GM19395 (cell line): ENCODE data around the gene FAM185A.
"Not testable (repeated sequence)": the region's sequence is repeated elsewhere in the genome, so short reads cannot be mapped to it uniquely, and the experiment has no call there.

Experiments
- ATAC-seq: cut with Tn5 transposase; IDR thresholded peaks from one replicate; pipeline ENCODE4 v1.9.1; 2021; ENCODE audit warnings: mild to moderate bottlenecking, moderate library complexity; ENCODE audit not compliant: unreplicated experiment

The FAM185A gene

DNA sequence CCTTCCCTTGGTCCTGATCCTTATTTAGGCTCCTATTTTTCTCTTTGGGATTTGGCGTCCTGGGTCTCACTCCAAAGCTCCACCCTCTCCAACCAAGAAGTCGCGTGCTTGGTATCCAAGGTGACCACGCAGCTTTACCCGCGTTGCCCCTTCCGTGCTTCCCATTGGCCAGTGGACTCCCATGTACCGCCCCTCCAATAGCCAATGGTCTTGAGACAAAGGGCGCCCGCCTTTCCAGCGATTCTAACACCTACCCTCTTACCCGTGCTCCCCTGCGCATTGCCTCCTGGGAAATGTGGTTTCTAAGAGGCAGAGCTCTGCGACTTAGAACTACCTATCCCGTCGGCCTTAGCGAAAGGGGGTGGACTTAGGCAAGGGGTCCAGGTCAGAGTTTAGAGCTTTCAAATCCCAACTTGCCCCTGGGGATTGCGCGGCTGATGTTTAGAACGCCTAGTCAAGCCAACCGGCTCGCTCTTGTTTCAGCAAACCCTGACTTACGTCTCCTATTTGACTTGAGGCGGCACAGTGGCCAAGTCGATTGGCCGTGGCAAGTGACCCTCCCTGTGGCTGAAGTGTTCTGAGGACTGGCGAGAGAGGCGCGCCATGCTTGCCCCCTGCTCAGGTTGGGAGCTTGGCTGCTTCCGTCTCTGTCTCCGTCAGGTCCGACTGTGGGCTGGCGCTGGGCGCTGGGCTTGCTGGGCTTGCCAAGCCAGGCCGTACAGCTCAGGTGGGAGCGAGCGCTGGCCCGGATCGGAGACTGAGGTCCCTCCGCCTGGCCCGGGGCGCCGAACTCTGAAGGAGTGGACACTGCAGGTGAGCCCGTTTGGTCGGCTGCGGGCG is at the start of gene FAM185A:
Gene FAM185A, plus strand, starts transcription at position 395 of the 840 bp plus-strand sequence. Its CDS starts 209 bp downstream, at position 604.
- ATAC-seq = peak; percentile 98

- ATAC-seq = peak; percentile 79
These were observed 35.6 kb upstream of the FAM185A start for GRCh38 chr7:102713011-102713690.

GRCh38 chr7:102713691-102714080 is 35.1 kb upstream of the FAM185A start:
- ATAC-seq = peak; percentile 82

DNA sequence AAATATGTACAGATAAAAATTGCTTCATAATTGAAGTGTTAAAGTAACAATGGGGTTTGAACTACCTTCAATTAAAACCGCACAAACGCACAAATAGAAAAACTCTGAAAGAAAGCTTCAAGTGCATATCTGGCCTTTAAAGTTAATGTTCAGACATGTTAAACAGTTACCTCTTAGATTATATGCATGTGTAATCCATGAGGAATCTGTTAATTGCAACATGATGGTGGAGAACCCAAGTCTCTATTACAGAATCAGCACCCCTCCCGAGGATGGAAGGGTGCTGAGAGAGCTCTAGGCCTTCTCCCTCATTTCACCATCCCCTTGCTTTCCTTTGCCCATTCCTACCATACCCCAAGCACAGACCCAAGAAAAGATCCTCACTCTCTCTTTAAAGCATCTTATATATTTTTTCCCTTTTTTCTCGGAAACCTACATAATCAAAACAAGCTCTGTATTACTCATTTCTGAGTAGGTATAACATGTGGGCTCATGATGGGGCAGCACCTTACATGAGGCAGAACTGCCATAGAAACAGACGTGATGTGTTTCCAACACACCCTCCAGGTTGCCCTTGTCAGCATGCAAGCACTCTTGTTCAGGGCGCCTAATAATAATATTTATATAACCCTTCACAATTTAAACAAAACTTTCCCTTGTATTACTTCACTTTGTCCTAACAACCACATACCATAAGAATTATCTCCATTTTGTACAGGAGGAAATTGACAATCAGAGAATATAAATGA is 33.9 kb upstream of the FAM185A start:
- not testable (repeated sequence) for ATAC-seq

DNA sequence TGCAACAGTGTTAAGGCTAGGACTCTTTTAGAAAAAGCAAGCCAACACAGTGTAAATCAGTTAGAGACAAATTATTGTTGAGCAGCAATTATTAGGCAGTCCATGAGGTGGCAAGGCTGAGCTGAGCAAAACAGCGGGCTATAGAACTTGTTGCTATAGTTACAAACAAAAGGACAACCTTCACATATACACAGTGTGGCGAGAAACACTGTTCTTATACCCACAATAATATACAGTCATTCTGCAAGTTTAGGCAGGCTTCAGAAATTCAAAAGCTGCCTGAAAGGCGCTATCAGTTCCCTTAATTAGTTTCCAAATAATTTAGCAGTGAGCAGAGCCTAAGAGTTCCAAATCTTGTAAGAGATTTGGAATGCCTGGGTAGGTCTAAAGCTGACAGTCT is 33.1 kb upstream of the FAM185A start:
- ATAC-seq = peak; percentile 46

DNA sequence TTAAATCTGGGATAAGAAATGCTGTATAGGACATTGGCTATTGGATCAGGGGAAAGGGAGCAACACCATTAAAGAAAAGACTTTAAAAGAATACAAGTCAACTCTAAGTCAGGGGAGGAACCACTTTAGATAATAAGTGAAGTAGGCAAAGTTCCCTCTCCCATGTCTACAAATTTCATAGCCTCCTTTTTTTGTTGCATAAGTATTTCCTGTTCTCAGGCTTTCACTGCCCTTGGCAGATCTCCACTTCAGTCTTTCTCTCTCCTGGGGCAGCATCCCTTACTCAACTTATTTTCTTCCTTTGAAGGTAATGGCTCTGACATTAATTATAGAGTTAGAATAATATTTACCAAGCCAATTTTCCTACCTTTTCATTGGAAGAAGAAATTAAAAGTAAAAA is 30.3 kb upstream of the FAM185A start:
- not testable (repeated sequence) for ATAC-seq

DNA sequence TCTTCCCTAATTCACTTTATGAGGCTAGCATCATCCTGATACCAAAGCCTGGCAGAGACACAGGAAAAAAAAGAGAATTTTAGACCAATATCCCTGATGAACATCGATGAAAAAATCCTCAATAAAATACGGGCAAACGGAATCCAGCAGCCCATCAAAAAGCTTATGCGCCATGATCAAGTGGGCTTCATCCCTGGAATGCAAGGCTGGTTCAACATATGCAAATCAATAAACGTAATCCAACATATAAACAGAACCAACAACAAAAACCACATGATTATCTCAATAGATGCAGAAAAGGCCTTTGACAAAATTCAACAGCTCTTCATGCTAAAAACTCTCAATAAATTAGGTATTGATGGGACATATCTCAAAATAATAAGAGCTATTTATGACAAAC is 22.6 kb upstream of the FAM185A start:
- not testable (repeated sequence) for ATAC-seq

DNA sequence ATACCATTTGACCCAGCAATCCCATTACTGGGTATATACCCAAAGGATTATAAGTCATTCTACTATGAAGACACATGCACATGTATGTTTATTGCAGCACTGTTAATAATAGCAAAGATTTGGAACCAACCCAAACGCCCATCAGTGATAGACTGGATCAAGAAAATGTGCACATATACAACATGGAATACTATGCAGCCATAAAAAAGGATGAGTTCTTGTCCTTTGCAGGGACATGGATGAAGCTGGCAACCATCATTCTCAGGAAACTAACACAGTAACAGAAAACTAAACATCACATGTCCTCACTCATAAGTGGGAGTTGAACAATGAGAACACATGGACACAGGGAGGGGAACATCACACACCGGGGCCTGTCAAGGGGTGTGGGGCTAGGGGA is 19.1 kb upstream of the FAM185A start:
- ATAC-seq = not testable (repeated sequence)

- ATAC-seq = not testable (repeated sequence)
These were observed 18.4 kb upstream of the FAM185A start for GRCh38 chr7:102730431-102730830.

DNA sequence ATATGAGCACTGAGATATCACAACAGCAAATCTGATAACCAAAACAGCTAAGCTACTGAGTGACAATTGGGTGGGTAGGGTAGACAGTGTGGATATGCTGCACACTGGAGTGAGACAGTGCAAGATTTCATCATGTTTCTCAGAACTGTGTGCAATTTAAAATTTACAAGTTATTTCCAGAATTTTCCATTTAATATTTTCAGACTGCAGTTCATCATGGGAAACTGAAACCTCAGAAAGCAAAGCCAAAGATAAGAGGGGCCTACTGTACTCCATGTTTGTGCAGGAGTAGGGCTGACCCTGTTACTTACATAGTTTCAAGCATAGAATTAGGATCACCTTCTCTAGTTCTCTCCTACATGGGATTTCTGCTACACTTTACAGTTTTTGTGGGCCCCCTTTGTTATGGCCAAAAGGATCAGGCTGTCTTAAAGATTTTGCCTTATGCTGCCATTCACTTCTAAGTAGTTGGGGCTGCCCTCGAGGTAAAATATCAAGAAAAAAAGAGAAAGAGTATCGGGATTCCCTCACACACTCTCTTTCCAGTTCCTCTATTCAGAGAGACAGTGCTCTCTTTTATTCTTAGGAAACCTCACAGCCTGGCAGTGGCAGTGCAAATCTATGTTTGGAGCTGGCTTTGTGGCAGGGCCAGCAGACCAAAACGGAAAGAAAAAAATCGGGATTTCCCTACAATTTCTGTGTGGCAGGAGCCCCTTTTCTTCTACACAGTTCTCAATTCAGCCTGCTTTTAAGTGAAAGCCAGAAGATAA is 6.6 kb upstream of the FAM185A start:
- not testable (repeated sequence) for ATAC-seq

- not testable (repeated sequence) for ATAC-seq
These were observed 4.9 kb upstream of the FAM185A start for GRCh38 chr7:102743861-102744260.

GRCh38 chr7:102745494-102746288 is 3.1 kb upstream of the FAM185A start:
- not testable (repeated sequence) for ATAC-seq

DNA sequence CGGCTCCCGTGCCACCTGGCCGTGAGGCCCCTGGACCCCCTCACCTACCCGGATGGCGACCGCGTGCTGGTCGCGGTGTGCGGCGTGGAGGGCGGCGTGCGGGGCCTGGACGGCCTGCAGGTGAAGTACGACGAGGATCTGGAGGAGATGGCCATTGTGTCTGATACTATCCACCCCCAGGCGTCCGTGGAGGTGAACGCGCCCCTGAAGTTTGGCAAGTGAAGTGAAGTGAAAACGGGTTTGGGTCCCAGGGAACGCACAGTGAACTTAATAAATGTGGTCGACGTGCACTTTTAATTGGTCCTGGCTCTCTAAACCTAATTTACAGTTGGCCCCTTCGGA is 617 bp downstream of the FAM185A start:
- not testable (repeated sequence) for ATAC-seq

DNA sequence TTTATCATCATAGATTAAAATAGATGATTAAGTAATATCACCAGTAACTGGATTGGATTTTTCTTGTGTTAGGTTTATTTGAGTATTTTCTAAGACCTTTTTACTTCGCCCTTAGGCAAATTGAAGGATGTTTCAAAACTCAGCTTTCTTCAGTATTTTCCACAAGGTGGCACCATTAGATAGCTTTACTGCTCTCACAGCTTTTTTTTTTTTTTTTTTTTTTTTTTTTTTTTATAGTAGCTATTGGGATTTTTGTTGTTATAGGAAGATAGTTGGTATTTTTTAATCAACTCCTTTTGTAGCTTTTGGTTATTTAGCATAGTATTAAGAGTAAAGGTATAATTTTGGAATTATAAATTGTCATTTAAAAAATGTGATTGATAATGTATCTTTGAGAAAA is 9.4 kb downstream of the FAM185A start:
- not testable (repeated sequence) for ATAC-seq

DNA sequence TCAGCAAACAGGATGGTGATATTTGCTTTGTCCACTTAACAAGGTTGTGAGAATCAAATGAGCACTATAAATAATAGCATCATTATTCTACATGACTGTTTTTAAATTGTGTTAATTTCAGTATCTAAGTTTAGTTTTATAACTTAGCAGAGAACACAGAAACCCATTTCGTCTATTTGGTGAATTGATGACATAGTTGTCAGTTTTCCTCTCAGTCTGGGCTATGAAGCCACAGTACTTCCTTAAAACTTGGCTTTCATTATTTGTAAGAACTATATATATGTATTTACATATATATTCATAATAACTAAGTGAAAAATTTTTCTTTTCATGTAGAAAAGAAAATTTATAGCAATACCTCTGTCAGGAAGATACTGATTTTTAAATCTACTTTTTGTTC is 11.1 kb downstream of the FAM185A start:
- not testable (repeated sequence) for ATAC-seq

DNA sequence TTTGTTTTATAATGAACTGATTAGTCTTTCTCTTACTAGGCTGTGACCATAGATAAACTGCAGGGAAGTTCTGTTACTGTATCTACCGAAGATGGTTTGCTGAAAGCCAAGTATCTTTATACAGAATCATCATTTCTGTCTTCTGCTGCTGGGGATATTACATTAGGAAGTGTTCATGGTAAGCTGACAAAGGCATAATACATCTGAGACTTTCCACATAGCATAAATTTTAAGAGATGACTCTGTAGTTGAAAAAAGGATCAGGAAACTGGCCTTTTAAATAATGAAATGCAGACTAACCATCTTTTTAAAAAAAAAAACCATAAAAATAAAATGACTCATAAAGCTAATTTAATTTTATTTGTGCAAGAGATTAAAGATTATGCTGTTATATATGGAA is 12.4 kb downstream of the FAM185A start:
- ATAC-seq = not testable (repeated sequence)

DNA sequence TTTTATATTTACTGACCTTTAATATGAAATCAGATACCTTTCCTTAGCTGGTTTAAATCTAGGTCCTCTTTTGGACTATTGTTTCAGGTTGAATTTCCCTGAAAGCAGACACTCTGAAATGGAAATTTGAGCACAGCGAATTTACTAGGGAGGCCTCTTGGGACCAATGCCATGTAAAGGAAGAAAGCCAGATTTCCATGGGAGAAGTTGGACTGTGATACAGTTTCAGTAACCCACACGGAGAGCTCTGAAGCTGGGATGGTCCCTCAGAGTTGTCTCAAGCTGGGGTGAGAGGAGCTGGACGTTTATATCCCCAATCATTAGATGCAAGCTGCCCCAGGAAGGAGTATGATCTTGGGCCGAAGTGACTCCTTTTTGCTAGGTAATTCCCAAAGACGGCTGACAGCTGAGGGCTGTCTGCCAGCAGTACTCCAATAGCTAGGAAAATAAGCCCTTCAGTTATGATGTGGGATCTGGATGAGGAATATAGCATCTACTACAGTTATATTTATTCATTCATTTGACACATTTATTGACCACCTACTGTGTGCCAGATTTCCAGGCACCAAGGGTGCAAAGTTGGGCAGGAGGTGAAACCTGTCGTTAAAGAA is 14.6 kb downstream of the FAM185A start:
- not testable (repeated sequence) for ATAC-seq

DNA sequence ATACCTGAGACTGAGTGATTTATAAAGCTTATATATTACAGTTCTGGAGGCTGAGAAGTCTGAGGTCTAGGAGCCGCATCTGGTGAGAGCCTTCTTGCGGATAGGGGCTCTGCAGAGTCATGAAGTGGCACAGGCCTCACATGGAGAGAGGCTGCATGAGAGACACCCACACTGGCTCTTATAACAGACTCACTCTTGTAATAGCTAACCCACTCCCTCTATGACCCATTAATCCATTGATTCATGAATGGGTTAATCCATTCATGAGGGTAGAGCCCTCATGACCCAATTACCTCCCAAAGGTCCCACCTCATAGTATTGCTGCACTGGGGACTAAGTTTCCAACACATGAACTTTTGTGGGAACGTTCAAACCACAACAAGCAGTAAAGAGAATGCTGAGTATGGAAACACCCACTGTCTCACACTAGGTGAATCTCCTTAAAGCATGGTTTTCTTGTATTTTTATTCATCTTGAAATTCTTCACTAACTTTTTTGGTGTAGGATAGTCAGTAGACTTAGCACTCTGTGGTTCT is 20.9 kb downstream of the FAM185A start:
- not testable (repeated sequence) for ATAC-seq

- peak; percentile 66 for ATAC-seq
These were observed 21.7 kb downstream of the FAM185A start for GRCh38 chr7:102770467-102770866.
